GM23338 (cell line): ENCODE measurements around the gene FAM83C. TPM values are rescaled to one million over a fixed set of nuclear protein-coding genes. Genes with fewer than 3 reads are reported as not detected.

Experiments used
- ATAC-seq: fragments of 200-7000 bp; cut with Tn5 transposase; 3 replicates; pipeline ENCODE4 v1.9.1; 2020
- DNase-seq: peaks from one replicate; pipeline ENCODE4 v3.0.0-alpha.2; 2015; ENCODE audit warnings: low spot score
- H2AFZ ChIP-seq: fragments of 200-600 bp; sonication (generic); 2 replicates; pipeline ENCODE4 v1.8.0; 2016; ENCODE audit warnings: antibody characterized with exemption, mild to moderate bottlenecking, moderate library complexity
- H3F3A ChIP-seq: fragments of 200-600 bp; sonication (generic); replicated peaks from 2 replicates; pipeline ENCODE4 v1.8.0; 2017; ENCODE audit warnings: antibody characterized with exemption, mixed run types, low read depth
- H3K27ac ChIP-seq: fragments of 200-600 bp; sonication (generic); 2 replicates; pipeline ENCODE4 v1.6.1; 2016; ENCODE audit warnings: low read depth
- H3K27me3 ChIP-seq: fragments of 200-600 bp; sonication (generic); 2 replicates; pipeline ENCODE4 v1.8.0; 2016; ENCODE audit warnings: mild to moderate bottlenecking, mixed run types, moderate library complexity; ENCODE audit not compliant: insufficient read depth
- H3K36me3 ChIP-seq: fragments of 200-600 bp; sonication (generic); 2 replicates; pipeline ENCODE4 v1.8.0; 2016; ENCODE audit warnings: mild to moderate bottlenecking; ENCODE audit not compliant: insufficient read depth
- H3K4me1 ChIP-seq: fragments of 200-600 bp; sonication (generic); 2 replicates; pipeline ENCODE4 v1.8.0; 2016; ENCODE audit warnings: mild to moderate bottlenecking, moderate library complexity; ENCODE audit not compliant: insufficient read depth
- H3K4me2 ChIP-seq: fragments of 200-600 bp; sonication (generic); 2 replicates; pipeline ENCODE4 v1.7.1; 2017; ENCODE audit warnings: mixed run types
- H3K4me3 ChIP-seq: fragments of 200-600 bp; sonication (generic); 2 replicates; pipeline ENCODE4 v1.6.1; 2016; ENCODE audit warnings: mixed run types
- H3K79me2 ChIP-seq: fragments of 200-600 bp; sonication (generic); replicated peaks from 2 replicates; pipeline ENCODE4 v1.8.0; 2017; ENCODE audit warnings: mild to moderate bottlenecking; ENCODE audit not compliant: insufficient read depth
- H3K9me2 ChIP-seq: fragments of 200-600 bp; sonication (generic); 2 replicates; pipeline ENCODE4 v1.8.0; 2017; ENCODE audit not compliant: insufficient read depth
- H4K20me1 ChIP-seq: fragments of 200-600 bp; sonication (generic); replicated peaks from 2 replicates; pipeline ENCODE4 v1.8.0; 2017; ENCODE audit warnings: mild to moderate bottlenecking; ENCODE audit not compliant: insufficient read depth
- H3K27ac Mint-ChIP-seq: 2 replicates; pipeline ENCODE4 v1.8.0; 2020; ENCODE audit warnings: inconsistent platforms, mild to moderate bottlenecking, moderate library complexity, mixed read lengths
- H3K27me3 Mint-ChIP-seq: 3 replicates; pipeline ENCODE4 v1.8.0; 2022; ENCODE audit warnings: low read depth, mild to moderate bottlenecking, moderate library complexity, mixed read lengths, inconsistent platforms; ENCODE audit not compliant: insufficient read depth, poor library complexity
- H3K36me3 Mint-ChIP-seq: 3 replicates; pipeline ENCODE4 v1.8.0; 2021; ENCODE audit warnings: low read depth, mild to moderate bottlenecking, inconsistent platforms, moderate library complexity, mixed read lengths
- H3K4me1 Mint-ChIP-seq: 3 replicates; pipeline ENCODE4 v1.8.0; 2020; ENCODE audit warnings: mild to moderate bottlenecking, inconsistent platforms, mixed read lengths
- H3K4me3 Mint-ChIP-seq: 3 replicates; pipeline ENCODE4 v1.8.0; 2021; ENCODE audit warnings: moderate library complexity, mild to moderate bottlenecking, inconsistent platforms, mixed read lengths
- H3K9me3 Mint-ChIP-seq: 3 replicates; pipeline ENCODE4 v1.8.0; 2020; ENCODE audit warnings: moderate library complexity, mild to moderate bottlenecking, inconsistent platforms, mixed read lengths
- CREB1 ChIP-seq: fragments of 250-450 bp; sonication (Bioruptor Pico); IDR thresholded peaks from 2 replicates; pipeline ENCODE4 v1.5.0; 2020; ENCODE audit warnings: low read depth, mild to moderate bottlenecking, moderate library complexity
- EZH2 ChIP-seq: fragments of 200-600 bp; sonication (generic); IDR thresholded peaks from one replicate; pipeline ENCODE4 v1.8.0; 2017; ENCODE audit warnings: antibody characterized with exemption, mild to moderate bottlenecking, low read depth; ENCODE audit not compliant: unreplicated experiment
- EZH2phosphoT487 ChIP-seq: fragments of 200-600 bp; sonication (generic); IDR thresholded peaks from one replicate; pipeline ENCODE4 v1.8.1; 2018; ENCODE audit warnings: antibody characterized with exemption; ENCODE audit not compliant: unreplicated experiment
- JUNB ChIP-seq: IDR thresholded peaks from one replicate; pipeline ENCODE4 v1.6.1; 2016; ENCODE audit warnings: antibody characterized with exemption; ENCODE audit not compliant: unreplicated experiment
- NANOG ChIP-seq: IDR thresholded peaks from 2 replicates; pipeline ENCODE4 v1.6.1; 2016; ENCODE audit warnings: antibody characterized with exemption, borderline replicate concordance
- POLR2AphosphoS5 ChIP-seq: IDR thresholded peaks from 2 replicates; pipeline ENCODE4 v1.6.1; 2016; ENCODE audit warnings: antibody characterized with exemption, low read depth
- STAT1 ChIP-seq: IDR thresholded peaks from one replicate; pipeline ENCODE4 v1.6.1; 2016; ENCODE audit warnings: antibody characterized with exemption; ENCODE audit not compliant: unreplicated experiment
- ZNF114 ChIP-seq: fragments of 250-450 bp; sonication (Bioruptor Pico); IDR thresholded peaks from 2 replicates; pipeline ENCODE4 v1.5.0; 2020; ENCODE audit warnings: mild to moderate bottlenecking, moderate library complexity
- ZNF331 ChIP-seq: fragments of 250-450 bp; sonication (Bioruptor Pico); IDR thresholded peaks from 2 replicates; pipeline ENCODE4 v1.5.0; 2020; ENCODE audit warnings: low read depth, mild to moderate bottlenecking, moderate library complexity
- polyA plus RNA-seq: library from polyadenylated mRNA; unstranded; fragments of >200 nt; fragmentation: Nextera tagmentation; extraction: Ambion mirVana; gene quantifications from 2 replicates; pipeline ENCODE4 v1.2.1, GENCODE V29; 2016
- total RNA-seq: library from RNA; depleted of rRNA; stranded (reverse); fragments of >200 nt; shearing (Covaris generic); gene quantifications from 2 replicates; pipeline ENCODE4 v1.2.3, GENCODE V29; 2014
- TF ChIP-seq, protein P1 (sequence below): IDR thresholded peaks from 2 replicates; pipeline ENCODE4 v1.6.1; 2016; ENCODE audit warnings: antibody characterized with exemption
- TF ChIP-seq, protein P2 (sequence below), 2 experiments: fragments of 200-600 bp in 1 of 2; sonication (generic) in 1 of 2; conservative IDR thresholded peaks; 2 replicates each; pipeline versions ENCODE4 v1.5.1 to v1.6.1; 2016 to 2017; ENCODE audit warnings: antibody characterized with exemption in 2 of 2, low read depth in 2 of 2, mild to moderate bottlenecking in 2 of 2, moderate library complexity in 1 of 2
- TF ChIP-seq, protein P3 (sequence below): fragments of 250-450 bp; sonication (Bioruptor Pico); IDR thresholded peaks from 2 replicates; pipeline ENCODE4 v1.5.0; 2020; ENCODE audit warnings: mild to moderate bottlenecking, moderate library complexity
- TF ChIP-seq, protein P4 (sequence below): IDR thresholded peaks from one replicate; pipeline ENCODE4 v1.6.1; 2018; ENCODE audit warnings: antibody characterized with exemption; ENCODE audit not compliant: unreplicated experiment

The FAM83C gene
- total and polyA plus RNA-seq, 2 experiments from 2014 or later, result 0.10 TPM; not detected in 1

DNA sequence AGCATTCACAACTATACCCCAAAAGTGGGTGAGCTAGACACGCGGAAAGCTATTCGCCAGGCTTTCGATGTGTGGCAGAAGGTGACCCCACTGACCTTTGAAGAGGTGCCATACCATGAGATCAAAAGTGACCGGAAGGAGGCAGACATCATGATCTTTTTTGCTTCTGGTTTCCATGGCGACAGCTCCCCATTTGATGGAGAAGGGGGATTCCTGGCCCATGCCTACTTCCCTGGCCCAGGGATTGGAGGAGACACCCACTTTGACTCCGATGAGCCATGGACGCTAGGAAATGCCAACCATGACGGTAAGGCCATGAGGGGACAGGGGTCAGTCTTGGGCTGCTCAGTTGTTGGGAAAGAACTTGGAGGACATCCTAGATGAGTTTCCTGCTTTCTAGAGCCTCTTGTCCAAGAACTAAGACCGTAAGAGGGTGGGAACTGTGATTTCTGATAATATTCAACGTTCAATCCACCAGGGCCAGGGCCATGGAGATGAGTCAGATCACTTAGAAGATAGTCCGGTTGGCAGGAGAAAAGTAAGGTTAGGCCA, 37.7 kb downstream of the FAM83C start:
- no peak for DNase-seq
- Histone ChIP-seq H3K4me2 (no peak overlapping the region), H4K20me1 (no peaks in the 10 kb centered on the region), H3K9me2 (peaks cover 2% of the 10 kb centered on the region; the same call in 1 of the 2 replicates), H3K27ac (no peak overlapping the region), H3K4me3 (no peak overlapping the region), H3K36me3 (no peaks in the 10 kb centered on the region), H2AFZ (no peak overlapping the region), H3K27me3 (no peaks in the 10 kb centered on the region), H3K4me1 (peaks cover 22% of the 10 kb centered on the region), H3F3A (0 out of 2 replicates have a peak, but pooled peaks cover 3% of the 10 kb centered on the region), H3K79me2 (no peaks in the 10 kb centered on the region)
- peaks cover 7% of the 10 kb centered on the region for H3K27me3 Mint-ChIP-seq
- no peak overlapping the region for H3K4me3 Mint-ChIP-seq
- no peaks in the 10 kb centered on the region for H3K36me3 Mint-ChIP-seq
- H3K9me3 Mint-ChIP-seq, result no peaks in the 10 kb centered on the region
- TF ChIP-seq, protein P1, sequence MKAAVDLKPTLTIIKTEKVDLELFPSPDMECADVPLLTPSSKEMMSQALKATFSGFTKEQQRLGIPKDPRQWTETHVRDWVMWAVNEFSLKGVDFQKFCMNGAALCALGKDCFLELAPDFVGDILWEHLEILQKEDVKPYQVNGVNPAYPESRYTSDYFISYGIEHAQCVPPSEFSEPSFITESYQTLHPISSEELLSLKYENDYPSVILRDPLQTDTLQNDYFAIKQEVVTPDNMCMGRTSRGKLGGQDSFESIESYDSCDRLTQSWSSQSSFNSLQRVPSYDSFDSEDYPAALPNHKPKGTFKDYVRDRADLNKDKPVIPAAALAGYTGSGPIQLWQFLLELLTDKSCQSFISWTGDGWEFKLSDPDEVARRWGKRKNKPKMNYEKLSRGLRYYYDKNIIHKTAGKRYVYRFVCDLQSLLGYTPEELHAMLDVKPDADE, result no peak
- TF ChIP-seq, protein P2, sequence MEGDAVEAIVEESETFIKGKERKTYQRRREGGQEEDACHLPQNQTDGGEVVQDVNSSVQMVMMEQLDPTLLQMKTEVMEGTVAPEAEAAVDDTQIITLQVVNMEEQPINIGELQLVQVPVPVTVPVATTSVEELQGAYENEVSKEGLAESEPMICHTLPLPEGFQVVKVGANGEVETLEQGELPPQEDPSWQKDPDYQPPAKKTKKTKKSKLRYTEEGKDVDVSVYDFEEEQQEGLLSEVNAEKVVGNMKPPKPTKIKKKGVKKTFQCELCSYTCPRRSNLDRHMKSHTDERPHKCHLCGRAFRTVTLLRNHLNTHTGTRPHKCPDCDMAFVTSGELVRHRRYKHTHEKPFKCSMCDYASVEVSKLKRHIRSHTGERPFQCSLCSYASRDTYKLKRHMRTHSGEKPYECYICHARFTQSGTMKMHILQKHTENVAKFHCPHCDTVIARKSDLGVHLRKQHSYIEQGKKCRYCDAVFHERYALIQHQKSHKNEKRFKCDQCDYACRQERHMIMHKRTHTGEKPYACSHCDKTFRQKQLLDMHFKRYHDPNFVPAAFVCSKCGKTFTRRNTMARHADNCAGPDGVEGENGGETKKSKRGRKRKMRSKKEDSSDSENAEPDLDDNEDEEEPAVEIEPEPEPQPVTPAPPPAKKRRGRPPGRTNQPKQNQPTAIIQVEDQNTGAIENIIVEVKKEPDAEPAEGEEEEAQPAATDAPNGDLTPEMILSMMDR (conservative IDR thresholded peaks at IDR 0.05; ENCODE audit: low read depth in 2 of 2), result no peak
- no peak for TF ChIP-seq POLR2AphosphoS5
- no peak for TF ChIP-seq ZNF114 (CRISPR knock-in tag)
- TF ChIP-seq NANOG, result no peak
- no peak for TF ChIP-seq CREB1
- TF ChIP-seq STAT1, result no peak
- TF ChIP-seq JUNB, result no peak
- TF ChIP-seq EZH2phosphoT487, result no peak
- TF ChIP-seq, protein P3, sequence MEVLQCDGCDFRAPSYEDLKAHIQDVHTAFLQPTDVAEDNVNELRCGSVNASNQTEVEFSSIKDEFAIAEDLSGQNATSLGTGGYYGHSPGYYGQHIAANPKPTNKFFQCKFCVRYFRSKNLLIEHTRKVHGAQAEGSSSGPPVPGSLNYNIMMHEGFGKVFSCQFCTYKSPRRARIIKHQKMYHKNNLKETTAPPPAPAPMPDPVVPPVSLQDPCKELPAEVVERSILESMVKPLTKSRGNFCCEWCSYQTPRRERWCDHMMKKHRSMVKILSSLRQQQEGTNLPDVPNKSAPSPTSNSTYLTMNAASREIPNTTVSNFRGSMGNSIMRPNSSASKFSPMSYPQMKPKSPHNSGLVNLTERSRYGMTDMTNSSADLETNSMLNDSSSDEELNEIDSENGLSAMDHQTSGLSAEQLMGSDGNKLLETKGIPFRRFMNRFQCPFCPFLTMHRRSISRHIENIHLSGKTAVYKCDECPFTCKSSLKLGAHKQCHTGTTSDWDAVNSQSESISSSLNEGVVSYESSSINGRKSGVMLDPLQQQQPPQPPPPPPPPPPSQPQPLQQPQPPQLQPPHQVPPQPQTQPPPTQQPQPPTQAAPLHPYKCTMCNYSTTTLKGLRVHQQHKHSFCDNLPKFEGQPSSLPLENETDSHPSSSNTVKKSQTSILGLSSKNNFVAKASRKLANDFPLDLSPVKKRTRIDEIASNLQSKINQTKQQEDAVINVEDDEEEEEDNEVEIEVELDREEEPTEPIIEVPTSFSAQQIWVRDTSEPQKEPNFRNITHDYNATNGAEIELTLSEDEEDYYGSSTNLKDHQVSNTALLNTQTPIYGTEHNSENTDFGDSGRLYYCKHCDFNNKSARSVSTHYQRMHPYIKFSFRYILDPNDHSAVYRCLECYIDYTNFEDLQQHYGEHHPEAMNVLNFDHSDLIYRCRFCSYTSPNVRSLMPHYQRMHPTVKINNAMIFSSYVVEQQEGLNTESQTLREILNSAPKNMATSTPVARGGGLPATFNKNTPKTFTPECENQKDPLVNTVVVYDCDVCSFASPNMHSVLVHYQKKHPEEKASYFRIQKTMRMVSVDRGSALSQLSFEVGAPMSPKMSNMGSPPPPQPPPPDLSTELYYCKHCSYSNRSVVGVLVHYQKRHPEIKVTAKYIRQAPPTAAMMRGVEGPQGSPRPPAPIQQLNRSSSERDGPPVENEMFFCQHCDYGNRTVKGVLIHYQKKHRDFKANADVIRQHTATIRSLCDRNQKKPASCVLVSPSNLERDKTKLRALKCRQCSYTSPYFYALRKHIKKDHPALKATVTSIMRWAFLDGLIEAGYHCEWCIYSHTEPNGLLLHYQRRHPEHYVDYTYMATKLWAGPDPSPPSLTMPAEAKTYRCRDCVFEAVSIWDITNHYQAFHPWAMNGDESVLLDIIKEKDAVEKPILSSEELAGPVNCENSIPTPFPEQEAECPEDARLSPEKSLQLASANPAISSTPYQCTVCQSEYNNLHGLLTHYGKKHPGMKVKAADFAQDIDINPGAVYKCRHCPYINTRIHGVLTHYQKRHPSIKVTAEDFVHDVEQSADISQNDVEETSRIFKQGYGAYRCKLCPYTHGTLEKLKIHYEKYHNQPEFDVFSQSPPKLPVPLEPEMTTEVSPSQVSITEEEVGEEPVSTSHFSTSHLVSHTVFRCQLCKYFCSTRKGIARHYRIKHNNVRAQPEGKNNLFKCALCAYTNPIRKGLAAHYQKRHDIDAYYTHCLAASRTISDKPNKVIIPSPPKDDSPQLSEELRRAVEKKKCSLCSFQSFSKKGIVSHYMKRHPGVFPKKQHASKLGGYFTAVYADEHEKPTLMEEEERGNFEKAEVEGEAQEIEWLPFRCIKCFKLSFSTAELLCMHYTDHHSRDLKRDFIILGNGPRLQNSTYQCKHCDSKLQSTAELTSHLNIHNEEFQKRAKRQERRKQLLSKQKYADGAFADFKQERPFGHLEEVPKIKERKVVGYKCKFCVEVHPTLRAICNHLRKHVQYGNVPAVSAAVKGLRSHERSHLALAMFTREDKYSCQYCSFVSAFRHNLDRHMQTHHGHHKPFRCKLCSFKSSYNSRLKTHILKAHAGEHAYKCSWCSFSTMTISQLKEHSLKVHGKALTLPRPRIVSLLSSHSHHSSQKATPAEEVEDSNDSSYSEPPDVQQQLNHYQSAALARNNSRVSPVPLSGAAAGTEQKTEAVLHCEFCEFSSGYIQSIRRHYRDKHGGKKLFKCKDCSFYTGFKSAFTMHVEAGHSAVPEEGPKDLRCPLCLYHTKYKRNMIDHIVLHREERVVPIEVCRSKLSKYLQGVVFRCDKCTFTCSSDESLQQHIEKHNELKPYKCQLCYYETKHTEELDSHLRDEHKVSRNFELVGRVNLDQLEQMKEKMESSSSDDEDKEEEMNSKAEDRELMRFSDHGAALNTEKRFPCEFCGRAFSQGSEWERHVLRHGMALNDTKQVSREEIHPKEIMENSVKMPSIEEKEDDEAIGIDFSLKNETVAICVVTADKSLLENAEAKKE (CRISPR knock-in tag), result no peak
- TF ChIP-seq ZNF331 (CRISPR knock-in tag), result no peak
- TF ChIP-seq, protein P4, sequence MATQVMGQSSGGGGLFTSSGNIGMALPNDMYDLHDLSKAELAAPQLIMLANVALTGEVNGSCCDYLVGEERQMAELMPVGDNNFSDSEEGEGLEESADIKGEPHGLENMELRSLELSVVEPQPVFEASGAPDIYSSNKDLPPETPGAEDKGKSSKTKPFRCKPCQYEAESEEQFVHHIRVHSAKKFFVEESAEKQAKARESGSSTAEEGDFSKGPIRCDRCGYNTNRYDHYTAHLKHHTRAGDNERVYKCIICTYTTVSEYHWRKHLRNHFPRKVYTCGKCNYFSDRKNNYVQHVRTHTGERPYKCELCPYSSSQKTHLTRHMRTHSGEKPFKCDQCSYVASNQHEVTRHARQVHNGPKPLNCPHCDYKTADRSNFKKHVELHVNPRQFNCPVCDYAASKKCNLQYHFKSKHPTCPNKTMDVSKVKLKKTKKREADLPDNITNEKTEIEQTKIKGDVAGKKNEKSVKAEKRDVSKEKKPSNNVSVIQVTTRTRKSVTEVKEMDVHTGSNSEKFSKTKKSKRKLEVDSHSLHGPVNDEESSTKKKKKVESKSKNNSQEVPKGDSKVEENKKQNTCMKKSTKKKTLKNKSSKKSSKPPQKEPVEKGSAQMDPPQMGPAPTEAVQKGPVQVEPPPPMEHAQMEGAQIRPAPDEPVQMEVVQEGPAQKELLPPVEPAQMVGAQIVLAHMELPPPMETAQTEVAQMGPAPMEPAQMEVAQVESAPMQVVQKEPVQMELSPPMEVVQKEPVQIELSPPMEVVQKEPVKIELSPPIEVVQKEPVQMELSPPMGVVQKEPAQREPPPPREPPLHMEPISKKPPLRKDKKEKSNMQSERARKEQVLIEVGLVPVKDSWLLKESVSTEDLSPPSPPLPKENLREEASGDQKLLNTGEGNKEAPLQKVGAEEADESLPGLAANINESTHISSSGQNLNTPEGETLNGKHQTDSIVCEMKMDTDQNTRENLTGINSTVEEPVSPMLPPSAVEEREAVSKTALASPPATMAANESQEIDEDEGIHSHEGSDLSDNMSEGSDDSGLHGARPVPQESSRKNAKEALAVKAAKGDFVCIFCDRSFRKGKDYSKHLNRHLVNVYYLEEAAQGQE, result no peak
- TF ChIP-seq EZH2, result no peak
- ATAC-seq, result no peak
- H3K4me1 Mint-ChIP-seq, result peaks cover 22% of the 10 kb centered on the region
- no peak overlapping the region for H3K27ac Mint-ChIP-seq
